Measurements from ENCODE around the gene CAPN2.

CAPN2 gene

GRCh38 chr1:223702735-223703667 is 9.3 kb upstream of the CAPN2 start:
- DNase-seq (ENCODE audit: low spot score): no peak

GRCh38 chr1:223703668-223704013 is 8.7 kb upstream of the CAPN2 start:
- no peak for DNase-seq (ENCODE audit: low spot score)

DNA sequence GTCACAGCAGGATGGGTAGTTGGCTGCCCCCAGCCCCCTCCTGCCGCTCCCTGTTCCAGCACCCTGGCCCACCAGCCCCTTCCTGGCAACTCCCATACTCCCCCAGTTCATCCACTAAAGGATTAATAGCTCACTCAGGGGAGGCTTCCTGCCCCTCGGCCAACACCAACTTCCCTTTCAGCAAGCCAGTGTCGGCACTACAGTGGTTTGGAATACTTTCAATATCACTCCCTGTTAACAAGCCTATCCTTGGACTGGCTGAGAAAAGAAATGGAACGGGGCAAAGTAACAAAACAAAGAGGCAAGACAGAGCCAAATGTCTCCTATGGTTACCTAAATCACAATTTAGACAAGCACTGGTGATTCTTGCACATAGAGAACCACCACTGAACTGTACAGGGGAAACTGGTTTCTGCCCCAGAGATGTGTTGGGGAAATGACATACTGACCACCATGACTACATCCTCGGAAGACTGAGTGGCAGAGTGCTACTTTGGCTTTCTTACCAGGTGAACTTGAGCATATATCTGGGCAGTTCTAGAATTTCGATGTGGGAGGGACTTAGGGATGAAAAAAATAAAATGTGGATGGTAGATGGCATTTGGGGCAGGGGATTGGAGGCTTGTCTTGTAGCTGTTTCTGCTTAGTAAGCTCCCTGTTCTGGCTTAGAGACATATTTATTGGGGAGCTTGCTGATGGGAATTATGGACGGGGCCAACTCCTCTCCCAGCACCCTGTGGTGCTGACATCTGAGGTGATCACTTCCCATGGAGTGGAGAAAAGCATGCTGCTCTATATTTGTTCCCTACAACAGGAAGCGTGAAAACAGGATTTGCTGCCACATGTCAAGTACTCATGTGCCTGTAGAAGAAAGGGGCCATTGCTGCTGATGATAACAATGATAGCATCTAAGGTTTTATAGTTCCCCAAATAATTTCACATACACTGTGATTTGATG is 7.1 kb upstream of the CAPN2 start:
- DNase-seq (ENCODE audit: low spot score): no peak

DNA sequence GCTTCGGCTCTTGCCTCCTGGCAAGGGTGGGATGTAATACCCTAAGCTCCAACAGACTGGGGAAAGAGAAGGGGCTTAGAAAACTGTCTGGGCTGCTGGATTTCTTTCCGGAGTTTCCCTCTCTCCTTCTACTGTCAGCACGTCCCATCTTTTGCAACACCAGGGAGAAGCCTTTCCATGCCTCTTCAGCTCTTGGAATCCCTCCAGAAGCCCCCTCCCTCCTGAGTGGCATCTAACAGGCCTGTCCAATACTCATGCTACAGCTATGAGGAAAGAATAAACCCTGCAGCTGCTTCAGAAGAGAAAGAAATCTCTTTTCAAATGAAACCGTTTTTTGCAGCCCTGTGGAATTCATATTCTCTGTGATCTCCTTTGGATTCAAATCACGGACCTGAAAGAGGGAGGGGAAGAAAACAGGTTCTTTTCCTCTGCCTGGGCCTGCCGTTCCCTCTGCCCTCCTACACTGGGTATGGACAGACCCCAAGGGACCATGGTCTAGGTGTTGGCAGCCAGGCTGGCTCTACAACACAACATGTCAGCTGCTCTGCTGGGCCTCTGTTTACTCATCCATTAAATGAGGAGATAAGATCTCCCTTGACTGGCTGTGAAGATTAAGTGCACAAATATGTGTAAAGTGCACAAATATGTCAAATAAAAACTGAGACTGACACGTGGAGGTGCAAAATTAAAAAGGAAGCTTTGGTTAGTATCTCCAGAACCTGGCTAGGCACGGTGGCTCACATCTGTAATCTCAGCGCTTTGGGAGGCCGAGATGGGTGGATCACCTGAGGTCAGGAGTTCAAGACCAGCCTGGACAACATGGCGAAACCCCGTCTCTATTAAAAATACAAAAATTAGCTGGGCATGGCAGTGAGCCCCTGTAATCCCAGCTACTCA is 6.0 kb upstream of the CAPN2 start:
- DNase-seq (ENCODE audit: low spot score): no peak

- DNase-seq (ENCODE audit: low spot score): no peak
These were observed 4.9 kb upstream of the CAPN2 start for GRCh38 chr1:223707256-223708000.

- DNase-seq (ENCODE audit: low spot score): no peak
These were observed 4.4 kb upstream of the CAPN2 start for GRCh38 chr1:223708001-223708359.

- DNase-seq (ENCODE audit: low spot score): no peak
These were observed 3.6 kb upstream of the CAPN2 start for GRCh38 chr1:223708651-223709268.

- no peak for DNase-seq (ENCODE audit: low spot score)
These were observed 2.7 kb upstream of the CAPN2 start for GRCh38 chr1:223709598-223709997.

GRCh38 chr1:223710179-223711133 is 1.9 kb upstream of the CAPN2 start:
- DNase-seq (ENCODE audit: low spot score): no peak

DNA sequence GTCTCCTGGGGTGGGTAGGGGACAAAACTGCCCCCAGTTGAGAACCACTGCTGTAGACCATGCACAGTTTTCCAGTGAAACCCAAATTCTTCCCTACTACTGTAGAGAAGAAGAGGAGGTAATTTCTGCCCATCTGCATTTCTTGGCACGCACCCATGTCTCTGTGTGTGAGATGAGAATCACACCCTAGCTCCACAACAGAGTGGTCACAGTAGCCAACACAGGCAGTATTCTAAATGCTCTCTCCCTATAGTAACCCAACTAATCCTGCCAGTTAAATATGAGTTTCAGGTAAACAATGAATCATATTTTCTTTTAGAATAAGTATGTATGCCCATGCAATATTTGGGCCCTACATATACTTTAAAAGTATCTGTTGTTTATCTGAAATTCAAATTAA is 1.2 kb upstream of the CAPN2 start:
- DNase-seq (ENCODE audit: low spot score): no peak

DNA sequence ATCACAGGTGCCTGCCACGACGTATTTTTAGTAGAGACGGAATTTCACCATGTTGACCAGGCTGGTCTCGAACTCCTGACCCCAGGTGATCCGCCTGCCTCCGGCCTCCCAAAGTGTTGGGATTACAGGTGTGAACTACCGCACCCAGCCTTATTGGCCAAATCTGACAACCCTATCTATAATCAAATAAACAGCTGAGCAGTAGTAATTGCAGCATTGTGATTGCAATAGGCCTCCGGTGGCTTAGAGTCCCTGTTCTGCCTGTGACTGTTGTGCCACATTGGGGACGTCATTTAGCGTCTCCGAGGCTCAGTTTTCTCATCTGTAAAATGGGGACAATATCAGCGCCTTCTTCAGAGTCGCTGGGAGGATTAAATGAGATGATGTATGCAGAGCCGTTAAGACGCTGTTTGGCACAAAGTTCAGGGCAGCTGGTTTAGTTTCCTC is 569 bp upstream of the CAPN2 start:
- DNase-seq (ENCODE audit: low spot score): no peak

- peak; percentile 26 for DNase-seq (ENCODE audit: low spot score)
These were observed 623 bp downstream of the CAPN2 start for GRCh38 chr1:223712850-223713474.

DNA sequence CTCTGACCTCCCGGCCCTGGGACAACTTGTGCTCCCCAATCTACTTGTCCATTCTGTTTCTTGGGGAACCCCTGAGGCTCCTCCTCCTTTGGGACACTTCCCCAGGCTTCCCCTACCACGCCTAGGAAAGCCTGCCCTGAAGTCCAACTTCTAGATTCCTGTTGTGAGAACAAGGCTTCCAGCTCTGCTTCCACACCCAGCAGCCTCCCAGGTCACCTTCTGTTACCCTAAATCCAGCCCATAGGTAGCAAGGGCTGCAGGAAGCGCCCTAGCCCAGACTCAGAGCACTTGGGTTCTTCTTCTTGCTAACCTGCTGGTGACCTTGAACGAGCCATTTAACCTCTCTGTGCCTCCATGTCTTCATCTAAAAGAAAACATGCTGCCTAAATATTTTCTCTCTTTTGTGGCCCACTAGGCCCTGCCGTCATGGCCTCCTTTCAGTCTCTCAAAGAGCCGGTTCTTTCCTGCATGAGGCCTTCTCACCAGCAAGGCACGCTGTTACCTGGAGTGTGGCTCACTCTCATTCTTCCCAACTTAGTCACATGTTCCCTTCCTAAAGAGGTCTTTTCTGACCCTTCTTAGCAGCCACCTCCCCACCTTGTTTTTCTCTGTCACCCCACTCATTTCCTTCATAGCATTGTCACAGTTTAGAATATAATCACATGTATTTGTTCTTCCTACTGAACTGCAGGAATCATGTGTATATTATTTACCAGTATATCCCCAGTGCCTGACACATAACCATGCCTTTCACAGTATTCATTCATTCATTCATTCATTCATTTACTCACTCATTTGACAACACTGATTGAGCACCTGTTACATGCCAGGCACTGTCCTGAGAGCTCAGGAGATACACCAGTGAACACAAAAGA is 1.4 kb downstream of the CAPN2 start:
- DNase-seq (ENCODE audit: low spot score): peak; percentile 22

- no peak for DNase-seq (ENCODE audit: low spot score)
These were observed 2.0 kb downstream of the CAPN2 start for GRCh38 chr1:223714421-223714724.

DNA sequence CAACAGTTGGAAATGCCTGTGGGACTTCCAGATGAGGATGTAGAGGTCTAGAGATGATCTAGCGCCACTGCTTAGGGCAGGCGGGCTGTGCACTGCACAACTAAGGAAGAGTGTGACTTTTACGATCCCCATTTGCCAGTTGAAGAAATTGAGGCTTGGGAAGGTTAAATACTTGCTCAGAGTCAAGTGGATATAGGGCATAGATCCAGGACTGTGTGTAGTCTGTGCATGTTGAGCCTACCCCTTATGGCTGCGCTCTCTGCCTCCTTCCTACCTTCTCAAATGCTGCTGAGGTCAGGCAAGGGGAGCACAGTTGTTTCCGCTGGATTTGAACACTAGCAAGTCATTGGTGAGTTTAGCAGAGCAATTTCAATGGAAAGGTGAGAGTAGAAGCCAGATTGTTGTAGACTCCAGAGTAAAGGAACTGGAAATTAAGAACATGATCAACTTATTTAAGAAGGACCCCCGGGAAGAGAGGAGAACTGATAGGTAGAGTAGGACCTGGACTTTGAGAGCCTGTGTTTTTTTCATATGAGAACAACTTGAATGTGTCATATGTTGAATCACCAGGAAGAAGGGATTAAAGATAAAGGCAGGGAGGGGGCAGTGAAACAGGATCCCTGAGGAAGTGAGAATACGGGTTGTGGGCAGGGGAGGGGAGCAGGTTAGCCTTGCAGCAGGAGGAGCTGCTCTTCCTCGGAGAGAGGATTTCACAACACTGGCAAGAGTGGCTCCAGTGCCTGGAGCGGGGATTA is 2.7 kb downstream of the CAPN2 start:
- no peak for DNase-seq (ENCODE audit: low spot score)

DNA sequence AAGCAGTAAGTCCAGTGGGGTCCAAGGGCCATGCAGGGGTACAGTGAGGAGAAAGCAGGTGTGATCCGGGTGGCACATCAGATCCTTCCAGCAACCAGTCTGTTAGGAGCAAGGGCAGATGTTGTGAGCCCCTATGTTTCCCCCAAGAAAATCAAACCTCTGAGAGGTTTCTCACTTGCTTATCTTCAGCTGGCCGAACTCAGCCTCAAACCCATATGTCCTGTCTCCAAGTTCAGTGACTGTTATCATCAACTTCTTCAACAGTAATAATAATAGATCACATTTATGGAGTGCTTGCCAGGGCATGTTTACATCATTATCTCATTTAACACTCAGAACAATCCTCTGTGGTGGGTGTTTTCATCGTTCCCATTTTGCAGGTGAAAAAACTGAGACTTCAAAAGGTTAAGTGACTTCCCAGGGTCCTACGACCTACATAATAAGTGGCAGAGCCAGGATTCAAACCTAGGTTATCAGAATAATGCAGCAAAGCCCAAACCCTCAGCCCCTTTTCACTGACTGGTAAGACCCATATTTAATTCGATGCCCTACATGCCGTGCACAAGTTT is 3.3 kb downstream of the CAPN2 start:
- no peak for DNase-seq (ENCODE audit: low spot score)

DNA sequence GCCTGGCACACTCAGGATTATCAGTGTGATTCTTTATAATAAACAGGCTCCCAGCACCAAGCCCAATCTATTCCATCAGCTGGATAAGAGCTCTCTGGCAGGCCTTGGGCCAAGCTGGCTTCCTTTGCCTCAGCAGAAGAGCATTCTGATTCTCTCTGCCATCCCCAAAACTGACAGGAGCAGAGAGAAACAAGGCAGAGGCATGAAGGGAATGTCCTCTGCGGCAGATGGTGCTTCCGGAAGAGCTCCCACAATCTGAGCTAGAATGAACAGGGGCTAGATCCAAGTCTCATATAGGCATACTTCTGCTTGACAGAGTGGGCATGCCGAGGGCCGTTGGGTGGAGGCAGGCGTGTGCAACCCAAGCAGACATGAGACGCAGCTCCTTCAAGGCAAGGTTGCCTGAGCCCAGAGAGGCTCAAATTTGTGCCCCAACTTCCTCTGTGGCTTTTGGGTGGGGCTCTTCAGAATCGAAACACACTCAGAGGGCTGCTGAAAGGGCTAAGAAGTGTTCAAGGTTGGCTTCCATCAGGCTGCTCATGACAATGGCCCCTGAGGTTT is 4.0 kb downstream of the CAPN2 start:
- peak; percentile 69 for DNase-seq (ENCODE audit: low spot score)

Data from CD4-positive, alpha-beta T cell treated with Interleukin-6 at 100 ng/mL for 8 hours (primary cell).